ENCODE results near the gene TTBK2.

DNA sequence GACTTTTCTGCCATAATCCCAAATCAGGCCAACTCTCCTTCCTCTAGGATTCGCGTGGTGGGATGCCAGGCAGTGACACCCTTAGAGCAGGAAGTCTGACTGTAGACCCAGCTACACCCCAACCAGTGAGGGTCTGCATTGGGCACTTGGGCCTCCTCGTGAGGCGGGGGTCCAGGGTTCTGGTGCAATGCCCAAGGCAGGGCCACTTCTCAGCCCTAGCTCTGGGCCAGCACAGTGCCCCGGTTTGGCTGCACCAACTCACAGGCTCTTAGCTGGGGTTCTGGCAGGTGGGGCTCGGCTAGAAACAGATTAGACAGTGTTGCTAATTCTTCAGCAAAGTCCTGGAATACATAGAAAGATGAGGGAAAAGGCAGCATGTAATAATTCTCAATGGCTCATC, 196.3 kb downstream of the TTBK2 start:
- TF ChIP-seq, protein P1, sequence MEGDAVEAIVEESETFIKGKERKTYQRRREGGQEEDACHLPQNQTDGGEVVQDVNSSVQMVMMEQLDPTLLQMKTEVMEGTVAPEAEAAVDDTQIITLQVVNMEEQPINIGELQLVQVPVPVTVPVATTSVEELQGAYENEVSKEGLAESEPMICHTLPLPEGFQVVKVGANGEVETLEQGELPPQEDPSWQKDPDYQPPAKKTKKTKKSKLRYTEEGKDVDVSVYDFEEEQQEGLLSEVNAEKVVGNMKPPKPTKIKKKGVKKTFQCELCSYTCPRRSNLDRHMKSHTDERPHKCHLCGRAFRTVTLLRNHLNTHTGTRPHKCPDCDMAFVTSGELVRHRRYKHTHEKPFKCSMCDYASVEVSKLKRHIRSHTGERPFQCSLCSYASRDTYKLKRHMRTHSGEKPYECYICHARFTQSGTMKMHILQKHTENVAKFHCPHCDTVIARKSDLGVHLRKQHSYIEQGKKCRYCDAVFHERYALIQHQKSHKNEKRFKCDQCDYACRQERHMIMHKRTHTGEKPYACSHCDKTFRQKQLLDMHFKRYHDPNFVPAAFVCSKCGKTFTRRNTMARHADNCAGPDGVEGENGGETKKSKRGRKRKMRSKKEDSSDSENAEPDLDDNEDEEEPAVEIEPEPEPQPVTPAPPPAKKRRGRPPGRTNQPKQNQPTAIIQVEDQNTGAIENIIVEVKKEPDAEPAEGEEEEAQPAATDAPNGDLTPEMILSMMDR (IDR thresholded peaks at IDR 0.05 in 2 of 3, conservative IDR thresholded peaks at IDR 0.05 in 1 of 3; ENCODE audit: control insufficient read depth in 2 of 3, extremely low read depth in 1 of 3, insufficient read depth in 1 of 3, low read depth in 3 of 3, low read length in 3 of 3): no peak
- TF ChIP-seq, protein P2, sequence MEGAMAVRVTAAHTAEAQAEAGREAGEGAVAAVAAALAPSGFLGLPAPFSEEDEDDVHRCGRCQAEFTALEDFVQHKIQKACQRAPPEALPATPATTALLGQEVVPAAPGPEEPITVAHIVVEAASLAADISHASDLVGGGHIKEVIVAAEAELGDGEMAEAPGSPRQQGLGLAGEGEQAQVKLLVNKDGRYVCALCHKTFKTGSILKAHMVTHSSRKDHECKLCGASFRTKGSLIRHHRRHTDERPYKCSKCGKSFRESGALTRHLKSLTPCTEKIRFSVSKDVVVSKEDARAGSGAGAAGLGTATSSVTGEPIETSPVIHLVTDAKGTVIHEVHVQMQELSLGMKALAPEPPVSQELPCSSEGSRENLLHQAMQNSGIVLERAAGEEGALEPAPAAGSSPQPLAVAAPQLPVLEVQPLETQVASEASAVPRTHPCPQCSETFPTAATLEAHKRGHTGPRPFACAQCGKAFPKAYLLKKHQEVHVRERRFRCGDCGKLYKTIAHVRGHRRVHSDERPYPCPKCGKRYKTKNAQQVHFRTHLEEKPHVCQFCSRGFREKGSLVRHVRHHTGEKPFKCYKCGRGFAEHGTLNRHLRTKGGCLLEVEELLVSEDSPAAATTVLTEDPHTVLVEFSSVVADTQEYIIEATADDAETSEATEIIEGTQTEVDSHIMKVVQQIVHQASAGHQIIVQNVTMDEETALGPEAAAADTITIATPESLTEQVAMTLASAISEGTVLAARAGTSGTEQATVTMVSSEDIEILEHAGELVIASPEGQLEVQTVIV (IDR thresholded peaks at IDR 0.05; ENCODE audit: borderline replicate concordance, partially characterized antibody): no peak
- no peak for TF ChIP-seq HDAC2 (IDR thresholded peaks at IDR 0.05)
- TF ChIP-seq KDM1A (IDR thresholded peaks at IDR 0.05; ENCODE audit: borderline replicate concordance): no peak
- no peak for TF ChIP-seq ETV6 (conservative IDR thresholded peaks at IDR 0.05 in 1 of 2, IDR thresholded peaks at IDR 0.05 in 1 of 2; ENCODE audit: borderline replicate concordance in 1 of 2, low read depth in 1 of 2)
- TF ChIP-seq, protein P3, sequence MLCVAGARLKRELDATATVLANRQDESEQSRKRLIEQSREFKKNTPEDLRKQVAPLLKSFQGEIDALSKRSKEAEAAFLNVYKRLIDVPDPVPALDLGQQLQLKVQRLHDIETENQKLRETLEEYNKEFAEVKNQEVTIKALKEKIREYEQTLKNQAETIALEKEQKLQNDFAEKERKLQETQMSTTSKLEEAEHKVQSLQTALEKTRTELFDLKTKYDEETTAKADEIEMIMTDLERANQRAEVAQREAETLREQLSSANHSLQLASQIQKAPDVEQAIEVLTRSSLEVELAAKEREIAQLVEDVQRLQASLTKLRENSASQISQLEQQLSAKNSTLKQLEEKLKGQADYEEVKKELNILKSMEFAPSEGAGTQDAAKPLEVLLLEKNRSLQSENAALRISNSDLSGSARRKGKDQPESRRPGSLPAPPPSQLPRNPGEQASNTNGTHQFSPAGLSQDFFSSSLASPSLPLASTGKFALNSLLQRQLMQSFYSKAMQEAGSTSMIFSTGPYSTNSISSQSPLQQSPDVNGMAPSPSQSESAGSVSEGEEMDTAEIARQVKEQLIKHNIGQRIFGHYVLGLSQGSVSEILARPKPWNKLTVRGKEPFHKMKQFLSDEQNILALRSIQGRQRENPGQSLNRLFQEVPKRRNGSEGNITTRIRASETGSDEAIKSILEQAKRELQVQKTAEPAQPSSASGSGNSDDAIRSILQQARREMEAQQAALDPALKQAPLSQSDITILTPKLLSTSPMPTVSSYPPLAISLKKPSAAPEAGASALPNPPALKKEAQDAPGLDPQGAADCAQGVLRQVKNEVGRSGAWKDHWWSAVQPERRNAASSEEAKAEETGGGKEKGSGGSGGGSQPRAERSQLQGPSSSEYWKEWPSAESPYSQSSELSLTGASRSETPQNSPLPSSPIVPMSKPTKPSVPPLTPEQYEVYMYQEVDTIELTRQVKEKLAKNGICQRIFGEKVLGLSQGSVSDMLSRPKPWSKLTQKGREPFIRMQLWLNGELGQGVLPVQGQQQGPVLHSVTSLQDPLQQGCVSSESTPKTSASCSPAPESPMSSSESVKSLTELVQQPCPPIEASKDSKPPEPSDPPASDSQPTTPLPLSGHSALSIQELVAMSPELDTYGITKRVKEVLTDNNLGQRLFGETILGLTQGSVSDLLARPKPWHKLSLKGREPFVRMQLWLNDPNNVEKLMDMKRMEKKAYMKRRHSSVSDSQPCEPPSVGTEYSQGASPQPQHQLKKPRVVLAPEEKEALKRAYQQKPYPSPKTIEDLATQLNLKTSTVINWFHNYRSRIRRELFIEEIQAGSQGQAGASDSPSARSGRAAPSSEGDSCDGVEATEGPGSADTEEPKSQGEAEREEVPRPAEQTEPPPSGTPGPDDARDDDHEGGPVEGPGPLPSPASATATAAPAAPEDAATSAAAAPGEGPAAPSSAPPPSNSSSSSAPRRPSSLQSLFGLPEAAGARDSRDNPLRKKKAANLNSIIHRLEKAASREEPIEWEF (IDR thresholded peaks at IDR 0.05; ENCODE audit: insufficient replicate concordance, low read depth, low read length): no peak
- TF ChIP-seq TAF1 (IDR thresholded peaks at IDR 0.05; ENCODE audit: borderline replicate concordance, low read depth, low read length): no peak
- no peak for TF ChIP-seq EP300 (IDR thresholded peaks at IDR 0.05; ENCODE audit: borderline replicate concordance in 1 of 2, control insufficient read depth in 1 of 2, low read depth in 2 of 2, low read length in 2 of 2)
- TF ChIP-seq EZH2 (IDR thresholded peaks at IDR 0.05; ENCODE audit: borderline replicate concordance, control insufficient read depth, low read depth, low read length): no peak
